Measurements from ENCODE around the gene SLC12A1.

DNA sequence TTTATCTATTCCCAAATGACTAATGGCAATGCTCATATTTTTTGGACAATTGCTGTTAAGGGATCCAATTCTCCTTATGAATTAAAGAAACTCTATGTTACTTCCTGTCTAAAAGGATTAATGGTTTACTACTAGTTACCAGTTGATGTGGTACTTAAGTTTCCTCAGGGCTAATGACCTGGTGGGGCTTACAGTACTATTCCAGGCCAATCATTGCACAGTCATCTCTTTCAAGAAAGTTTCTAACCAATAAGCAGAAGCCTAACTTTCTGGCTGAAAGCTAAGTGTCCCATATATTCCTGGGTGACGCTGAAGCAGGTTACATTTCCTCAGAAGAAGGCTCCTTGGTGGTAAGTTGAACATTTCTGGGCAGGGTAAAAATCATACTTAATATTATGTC is at the start of gene SLC12A1:
- no peak for TF ChIP-seq POLR2AphosphoS5 (IDR thresholded peaks at IDR 0.05; ENCODE audit: low read depth, low read length)
- TF ChIP-seq, protein P1, sequence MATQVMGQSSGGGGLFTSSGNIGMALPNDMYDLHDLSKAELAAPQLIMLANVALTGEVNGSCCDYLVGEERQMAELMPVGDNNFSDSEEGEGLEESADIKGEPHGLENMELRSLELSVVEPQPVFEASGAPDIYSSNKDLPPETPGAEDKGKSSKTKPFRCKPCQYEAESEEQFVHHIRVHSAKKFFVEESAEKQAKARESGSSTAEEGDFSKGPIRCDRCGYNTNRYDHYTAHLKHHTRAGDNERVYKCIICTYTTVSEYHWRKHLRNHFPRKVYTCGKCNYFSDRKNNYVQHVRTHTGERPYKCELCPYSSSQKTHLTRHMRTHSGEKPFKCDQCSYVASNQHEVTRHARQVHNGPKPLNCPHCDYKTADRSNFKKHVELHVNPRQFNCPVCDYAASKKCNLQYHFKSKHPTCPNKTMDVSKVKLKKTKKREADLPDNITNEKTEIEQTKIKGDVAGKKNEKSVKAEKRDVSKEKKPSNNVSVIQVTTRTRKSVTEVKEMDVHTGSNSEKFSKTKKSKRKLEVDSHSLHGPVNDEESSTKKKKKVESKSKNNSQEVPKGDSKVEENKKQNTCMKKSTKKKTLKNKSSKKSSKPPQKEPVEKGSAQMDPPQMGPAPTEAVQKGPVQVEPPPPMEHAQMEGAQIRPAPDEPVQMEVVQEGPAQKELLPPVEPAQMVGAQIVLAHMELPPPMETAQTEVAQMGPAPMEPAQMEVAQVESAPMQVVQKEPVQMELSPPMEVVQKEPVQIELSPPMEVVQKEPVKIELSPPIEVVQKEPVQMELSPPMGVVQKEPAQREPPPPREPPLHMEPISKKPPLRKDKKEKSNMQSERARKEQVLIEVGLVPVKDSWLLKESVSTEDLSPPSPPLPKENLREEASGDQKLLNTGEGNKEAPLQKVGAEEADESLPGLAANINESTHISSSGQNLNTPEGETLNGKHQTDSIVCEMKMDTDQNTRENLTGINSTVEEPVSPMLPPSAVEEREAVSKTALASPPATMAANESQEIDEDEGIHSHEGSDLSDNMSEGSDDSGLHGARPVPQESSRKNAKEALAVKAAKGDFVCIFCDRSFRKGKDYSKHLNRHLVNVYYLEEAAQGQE (IDR thresholded peaks at IDR 0.05; ENCODE audit: insufficient read depth in 1 of 2, low read depth in 2 of 2, low read length in 2 of 2): no peak

Data from PFSK-1 (cell line).